GM18511 (cell line): ENCODE results near the gene ELP5.

ENCODE experiments used
- ATAC-seq: cut with Tn5 transposase; IDR thresholded peaks from one replicate; pipeline ENCODE4 v1.9.1; 2021; ENCODE audit warnings: mild to moderate bottlenecking, moderate library complexity; ENCODE audit not compliant: unreplicated experiment

The ELP5 gene

GRCh38 chr17:7308625-7309433 lies 56.8 kb downstream of the ELP5 start:
- no peak for ATAC-seq
